Measurements from ENCODE around the gene PVALEF. TPM values are rescaled to one million over a fixed set of nuclear protein-coding genes. Genes with fewer than 3 reads are reported as not detected.
A peak's percentile ranks its signal among the peaks of the same experiment; 100 is the strongest.

Gene PVALEF
- total RNA-seq, 2 donors from 2014 or later = not detected

- intact Hi-C loops (cut with DNase I) = no loop called here
- H3K36me3 ChIP-seq = no peaks in the 10 kb centered on the region
- H3K9me3 ChIP-seq = no peaks in the 10 kb centered on the region
- H3K27me3 ChIP-seq (replicated peaks; ENCODE audit: insufficient read depth) = no peaks in the 10 kb centered on the region
- no peak overlapping the region for H3K27ac ChIP-seq
- WGBS = 93% methylated on average over 11 of the region's 11 CpGs
- TF ChIP-seq POLR2AphosphoS5 (IDR thresholded peaks at IDR 0.05) = no peak
- no peak for TF ChIP-seq POLR2A (IDR thresholded peaks at IDR 0.05)
- no peak for TF ChIP-seq CTCF (IDR thresholded peaks at IDR 0.05)
- no peak overlapping the region for H3K4me3 ChIP-seq
- H3K4me1 ChIP-seq (replicated peaks) = no peaks in the 10 kb centered on the region
- no peak for DNase-seq (ENCODE audit: low spot score)
These were observed 21.8 kb downstream of the PVALEF start for GRCh38 chr17:81187120-81187519.

- no peak for DNase-seq (ENCODE audit: low spot score)
- no peaks in the 10 kb centered on the region for H3K4me1 ChIP-seq (replicated peaks)
- 89% methylated on average over 26 of the region's 26 CpGs for WGBS
- intact Hi-C loops (cut with DNase I) = no loop called here
- H3K9me3 ChIP-seq = no peaks in the 10 kb centered on the region
- H3K4me3 ChIP-seq = no peak overlapping the region
- H3K27ac ChIP-seq = no peak overlapping the region
- TF ChIP-seq POLR2A (IDR thresholded peaks at IDR 0.05) = no peak
- no peaks in the 10 kb centered on the region for H3K36me3 ChIP-seq
- H3K27me3 ChIP-seq (replicated peaks; ENCODE audit: insufficient read depth) = no peaks in the 10 kb centered on the region
These were observed 22.5 kb downstream of the PVALEF start for GRCh38 chr17:81187586-81188490.

GRCh38 chr17:81188491-81188840, 23.2 kb downstream of the PVALEF start:
- Histone ChIP-seq H3K27me3 (replicated peaks; ENCODE audit: insufficient read depth) (no peaks in the 10 kb centered on the region), H3K4me1 (replicated peaks) (no peaks in the 10 kb centered on the region), H3K9me3 (no peaks in the 10 kb centered on the region), H3K27ac (no peak overlapping the region), H3K4me3 (no peak overlapping the region), H3K36me3 (no peaks in the 10 kb centered on the region)
- intact Hi-C loops (cut with DNase I) = no loop called here
- DNase-seq (ENCODE audit: low spot score) = no peak
- WGBS = 99% methylated on average over 11 of the region's 12 CpGs
- no peak for TF ChIP-seq POLR2A (IDR thresholded peaks at IDR 0.05)
- no peak for TF ChIP-seq POLR2AphosphoS5 (IDR thresholded peaks at IDR 0.05)
- no peak for TF ChIP-seq CTCF (IDR thresholded peaks at IDR 0.05)

GRCh38 chr17:81189016-81189415, 23.7 kb downstream of the PVALEF start:
- no peaks in the 10 kb centered on the region for H3K9me3 ChIP-seq
- DNase-seq (ENCODE audit: low spot score) = no peak
- WGBS = 86% methylated on average over 5 of the region's 7 CpGs
- no peaks in the 10 kb centered on the region for H3K4me1 ChIP-seq (replicated peaks)
- TF ChIP-seq CTCF (IDR thresholded peaks at IDR 0.05) = no peak
- TF ChIP-seq POLR2A (IDR thresholded peaks at IDR 0.05) = no peak
- TF ChIP-seq POLR2AphosphoS5 (IDR thresholded peaks at IDR 0.05) = no peak
- intact Hi-C loops (cut with DNase I) = no loop called here
- H3K27me3 ChIP-seq (replicated peaks; ENCODE audit: insufficient read depth) = no peaks in the 10 kb centered on the region
- H3K27ac ChIP-seq = no peak overlapping the region
- no peaks in the 10 kb centered on the region for H3K36me3 ChIP-seq
- no peak overlapping the region for H3K4me3 ChIP-seq

- DNase-seq (ENCODE audit: low spot score) = no peak
- H3K4me3 ChIP-seq = no peak overlapping the region
- H3K27ac ChIP-seq = no peak overlapping the region
- WGBS = 78% methylated on average over 25 of the region's 27 CpGs
- H3K9me3 ChIP-seq = no peaks in the 10 kb centered on the region
- TF ChIP-seq POLR2A (IDR thresholded peaks at IDR 0.05) = no peak
- no peak for TF ChIP-seq POLR2AphosphoS5 (IDR thresholded peaks at IDR 0.05)
- TF ChIP-seq CTCF (IDR thresholded peaks at IDR 0.05) = peak in 1 of 4 experiments; percentile 10
- H3K27me3 ChIP-seq (replicated peaks; ENCODE audit: insufficient read depth) = no peaks in the 10 kb centered on the region
- intact Hi-C loops (cut with DNase I) = no loop called here
- H3K36me3 ChIP-seq = no peaks in the 10 kb centered on the region
- no peaks in the 10 kb centered on the region for H3K4me1 ChIP-seq (replicated peaks)
These were observed 24.6 kb downstream of the PVALEF start for GRCh38 chr17:81189670-81190530.

Measured in prostate gland (tissue), 2 donors.